Gastrocnemius medialis (tissue), 4 donors: ENCODE results near the gene KCNH8.

ENCODE experiments used
- CTCF ChIP-seq, 5 experiments: fragments of 450-650 bp in 3 of 5; fragments of 200-600 bp in 2 of 5; sonication (generic) in 2 of 5; IDR thresholded peaks in 4 of 5; conservative IDR thresholded peaks in 1 of 5; 1 replicate in 4 of 5; 2 replicates in 1 of 5; pipeline ENCODE4 v1.5.1; 2016 to 2019; ENCODE audit warnings: antibody characterized with exemption in 5 of 5, mild to moderate bottlenecking in 3 of 5, moderate library complexity in 3 of 5
- POLR2A ChIP-seq, 2 donors: fragments of 450-650 bp; IDR thresholded peaks; one replicate each; pipeline ENCODE4 v1.6.1; 2017; ENCODE audit warnings: antibody characterized with exemption in 2 of 2, mild to moderate bottlenecking in 2 of 2, moderate library complexity in 2 of 2

GRCh38 chr3:19446138-19446537 lies 297.8 kb downstream of the KCNH8 start:
- TF ChIP-seq POLR2A (IDR thresholded peaks at IDR 0.05): no peak
- no peak for TF ChIP-seq CTCF (IDR thresholded peaks at IDR 0.05 in 4 of 5, conservative IDR thresholded peaks at IDR 0.05 in 1 of 5)
